Hepatic stellate cell (primary cell): ENCODE measurements around the gene KDM7A.
A peak's percentile ranks its signal among the peaks of the same experiment; 100 is the strongest.
"Not testable (repeated sequence)": the region's sequence is repeated elsewhere in the genome, so short reads cannot be mapped to it uniquely, and the experiment has no call there.

Experiments used
- DNase-seq: peaks from one replicate; pipeline ENCODE4 v3.0.0; 2011; ENCODE audit warnings: low spot score

Gene KDM7A

GRCh38 chr7:140200061-140200989, 23.5 kb upstream of the KDM7A start:
- peak; percentile 29 for DNase-seq

GRCh38 chr7:140197938-140198337, 21.2 kb upstream of the KDM7A start:
- no peak for DNase-seq

GRCh38 chr7:140197218-140197890, 20.6 kb upstream of the KDM7A start:
- no peak for DNase-seq

GRCh38 chr7:140196361-140197217, 19.8 kb upstream of the KDM7A start:
- no peak for DNase-seq

- no peak for DNase-seq
Observed at GRCh38 chr7:140195859-140196258, 19.1 kb upstream of the KDM7A start.

- DNase-seq: no peak
Observed at GRCh38 chr7:140192620-140193019, 15.8 kb upstream of the KDM7A start.

- no peak for DNase-seq
Observed at GRCh38 chr7:140192176-140192575, 15.4 kb upstream of the KDM7A start.

- DNase-seq: no peak
Observed at GRCh38 chr7:140190588-140190987, 13.8 kb upstream of the KDM7A start.

GRCh38 chr7:140189917-140190316, 13.1 kb upstream of the KDM7A start:
- DNase-seq: no peak

GRCh38 chr7:140182917-140183316, 6.1 kb upstream of the KDM7A start:
- DNase-seq: no peak

GRCh38 chr7:140179339-140179738, 2.6 kb upstream of the KDM7A start:
- DNase-seq: no peak

- peak; percentile 8 for DNase-seq
Observed at GRCh38 chr7:140176122-140176701, 571 bp downstream of the KDM7A start.

GRCh38 chr7:140175221-140176121, 1.3 kb downstream of the KDM7A start:
- peak; percentile 70 for DNase-seq

GRCh38 chr7:140174217-140174616, 2.6 kb downstream of the KDM7A start:
- DNase-seq: no peak

GRCh38 chr7:140170375-140170774, 6.4 kb downstream of the KDM7A start:
- no peak for DNase-seq

GRCh38 chr7:140168816-140169215, 8.0 kb downstream of the KDM7A start:
- no peak for DNase-seq

- DNase-seq: peak; percentile 42
Observed at GRCh38 chr7:140165422-140165821, 11.4 kb downstream of the KDM7A start.

GRCh38 chr7:140162081-140162480, 14.7 kb downstream of the KDM7A start:
- DNase-seq: not testable (repeated sequence)

- DNase-seq: no peak
Observed at GRCh38 chr7:140161047-140161446, 15.7 kb downstream of the KDM7A start.

- DNase-seq: no peak
Observed at GRCh38 chr7:140160308-140160707, 16.5 kb downstream of the KDM7A start.

GRCh38 chr7:140159497-140159896, 17.3 kb downstream of the KDM7A start:
- DNase-seq: no peak
